Measurements from ENCODE around the gene STRADB. TPM values are rescaled to one million over a fixed set of nuclear protein-coding genes. Genes with fewer than 3 reads are reported as not detected.

Gene STRADB
- total RNA-seq, 4 donors from 2014 or later: 90.6 to 187 (median 129) TPM

GRCh38 chr2:201490291-201490690 lies 38.8 kb downstream of the STRADB start:
- ATAC-seq (no peak), DNase-seq (no peak)
- intact Hi-C loops (cut with DNase I; ENCODE audit: low total_unique reads): no loop called here
- no peaks in the 10 kb centered on the region for H3K27me3 ChIP-seq
- in situ Hi-C loops (cut with MboI; ENCODE audit: low sequenced_read_pairs in 4 of 4): no loop called here
- no peak overlapping the region for H3K27ac ChIP-seq
- H3K4me1 ChIP-seq: no peaks in the 10 kb centered on the region
- TF ChIP-seq CTCF (IDR thresholded peaks at IDR 0.05 in 4 of 5, conservative IDR thresholded peaks at IDR 0.05 in 1 of 5) (no peak), POLR2A (IDR thresholded peaks at IDR 0.05) (no peak)
- H3K9me3 ChIP-seq: no peaks in the 10 kb centered on the region
- no peaks in the 10 kb centered on the region for H3K36me3 ChIP-seq
- no peak overlapping the region for H3K4me3 ChIP-seq

GRCh38 chr2:201496785-201497184 lies 45.2 kb downstream of the STRADB start:
- Histone ChIP-seq H3K4me3 (no peak overlapping the region), H3K36me3 (no peaks in the 10 kb centered on the region), H3K27me3 (no peaks in the 10 kb centered on the region), H3K4me1 (no peaks in the 10 kb centered on the region), H3K9me3 (no peaks in the 10 kb centered on the region), H3K27ac (no peak overlapping the region)
- in situ Hi-C loops (cut with MboI; ENCODE audit: low sequenced_read_pairs in 4 of 4): no loop called here
- no peak for ATAC-seq
- intact Hi-C loops (cut with DNase I; ENCODE audit: low total_unique reads): no loop called here
- TF ChIP-seq POLR2A (IDR thresholded peaks at IDR 0.05) (no peak), CTCF (IDR thresholded peaks at IDR 0.05 in 4 of 5, conservative IDR thresholded peaks at IDR 0.05 in 1 of 5) (no peak)
- no peak for DNase-seq

- Histone ChIP-seq H3K9me3 (peaks cover 0 to 8% (median 0%) of the 10 kb centered on the region in 3 donors), H3K27me3 (no peaks in the 10 kb centered on the region), H3K36me3 (no peaks in the 10 kb centered on the region), H3K4me1 (no peaks in the 10 kb centered on the region), H3K27ac (no peak overlapping the region), H3K4me3 (no peak overlapping the region)
- ATAC-seq (no peak), DNase-seq (no peak)
- no peak for TF ChIP-seq CTCF (IDR thresholded peaks at IDR 0.05 in 4 of 5, conservative IDR thresholded peaks at IDR 0.05 in 1 of 5)
- TF ChIP-seq POLR2A (IDR thresholded peaks at IDR 0.05): no peak
- intact Hi-C loops (cut with DNase I; ENCODE audit: low total_unique reads) (no loop called here), in situ Hi-C loops (cut with MboI; ENCODE audit: low sequenced_read_pairs in 4 of 4) (no loop called here)
Observed at GRCh38 chr2:201500534-201500933, 49.0 kb downstream of the STRADB start.

- H3K27ac ChIP-seq: no peak overlapping the region
- intact Hi-C loops (cut with DNase I; ENCODE audit: low total_unique reads): no loop called here
Observed at GRCh38 chr2:201502713-201503112, 51.2 kb downstream of the STRADB start.

More at GRCh38 chr2:201502713-201503112, 51.2 kb downstream of the STRADB start:
- no peaks in the 10 kb centered on the region for H3K4me1 ChIP-seq
- H3K4me3 ChIP-seq: no peak overlapping the region
- peaks cover 0 to 8% (median 0%) of the 10 kb centered on the region in 3 donors for H3K9me3 ChIP-seq
- H3K27me3 ChIP-seq: no peaks in the 10 kb centered on the region
- DNase-seq (no peak), ATAC-seq (no peak)
- TF ChIP-seq POLR2A (IDR thresholded peaks at IDR 0.05): no peak
- no peak for TF ChIP-seq CTCF (IDR thresholded peaks at IDR 0.05 in 4 of 5, conservative IDR thresholded peaks at IDR 0.05 in 1 of 5)
- H3K36me3 ChIP-seq: no peaks in the 10 kb centered on the region
- in situ Hi-C loops (cut with MboI; ENCODE audit: low sequenced_read_pairs in 4 of 4): no loop called here

All from gastrocnemius medialis (tissue), 4 donors.